Stimulated activated CD8-positive, alpha-beta memory T cell treated with anti-CD3 and anti-CD28 coated beads, Interleukin-7, amount 100 ng/mL, for 48 hours (primary cell): ENCODE results near the gene FAM81B.
"Not testable (repeated sequence)": the region's sequence is repeated elsewhere in the genome, so short reads cannot be mapped to it uniquely, and the experiment has no call there.

Experiments
- DNase-seq, 2 donors: peaks; one replicate each; pipeline ENCODE4 v3.0.0-alpha.2; 2020; ENCODE audit warnings: low read depth in 1 of 2; ENCODE audit errors: extremely low read depth in 1 of 2

Gene FAM81B

GRCh38 chr5:95390812-95391492 lies at the start of gene FAM81B:
Gene FAM81B (plus strand): TSS chr5:95391366. CDS start chr5:95391390, 24 bp downstream.
- no peak for DNase-seq

- DNase-seq, result not testable (repeated sequence)
These were observed 49.7 kb upstream of the FAM81B start for GRCh38 chr5:95341444-95341843.

GRCh38 chr5:95347506-95348120 lies 43.6 kb upstream of the FAM81B start:
- DNase-seq, result no peak

GRCh38 chr5:95350631-95351030 lies 40.5 kb upstream of the FAM81B start:
- DNase-seq, result no peak

- DNase-seq, result no peak
These were observed 38.5 kb upstream of the FAM81B start for GRCh38 chr5:95352691-95353090.

GRCh38 chr5:95358320-95358719 lies 32.8 kb upstream of the FAM81B start:
- DNase-seq, result no peak

GRCh38 chr5:95358848-95359247 lies 32.3 kb upstream of the FAM81B start:
- no peak for DNase-seq

GRCh38 chr5:95360667-95361066 lies 30.5 kb upstream of the FAM81B start:
- DNase-seq, result not testable (repeated sequence)

- DNase-seq, result no peak
These were observed 25.7 kb upstream of the FAM81B start for GRCh38 chr5:95365302-95366095.

- no peak for DNase-seq
These were observed 21.4 kb upstream of the FAM81B start for GRCh38 chr5:95369782-95370181.

- DNase-seq, result no peak
These were observed 17.1 kb upstream of the FAM81B start for GRCh38 chr5:95374061-95374460.

GRCh38 chr5:95375591-95375990 lies 15.6 kb upstream of the FAM81B start:
- DNase-seq, result no peak

GRCh38 chr5:95379133-95379532 lies 12.0 kb upstream of the FAM81B start:
- DNase-seq, result no peak

GRCh38 chr5:95380103-95380628 lies 11.0 kb upstream of the FAM81B start:
- no peak for DNase-seq

GRCh38 chr5:95382801-95383200 lies 8.4 kb upstream of the FAM81B start:
- no peak for DNase-seq

- no peak for DNase-seq
These were observed 6.5 kb upstream of the FAM81B start for GRCh38 chr5:95384485-95385213.

- no peak for DNase-seq
These were observed 5.8 kb upstream of the FAM81B start for GRCh38 chr5:95385334-95385733.

GRCh38 chr5:95391965-95392364 lies 799 bp downstream of the FAM81B start:
- DNase-seq, result not testable (repeated sequence)

- DNase-seq, result no peak
These were observed 1.5 kb downstream of the FAM81B start for GRCh38 chr5:95392593-95393182.

- no peak for DNase-seq
These were observed 2.1 kb downstream of the FAM81B start for GRCh38 chr5:95393279-95393678.

GRCh38 chr5:95398989-95399388 lies 7.8 kb downstream of the FAM81B start:
- DNase-seq, result no peak
